Activated naive CD4-positive, alpha-beta T cell treated with anti-CD3 and anti-CD28 coated beads, Interleukin-2, amount 10 ng/mL, durations not matched to agents 7 days and 5 days (primary cell): ENCODE data around the gene NUSAP1.
"Not testable (repeated sequence)": the region's sequence is repeated elsewhere in the genome, so short reads cannot be mapped to it uniquely, and the experiment has no call there.

ENCODE experiments used
- CTCF ChIA-PET: fragments of 350-600 bp; sonication (Branson Sonifier 250); formaldehyde crosslinking; loops from one replicate; lab custom pipeline; 2021; ENCODE audit warnings: antibody characterized with exemption; lab: Charles Lee
- DNase-seq: peaks from one replicate; pipeline ENCODE4 v3.0.0-alpha.2; 2020
- H3K27ac Mint-ChIP-seq: one replicate; pipeline ENCODE4 v1.8.0; 2021; ENCODE audit warnings: mild to moderate bottlenecking, moderate library complexity, mixed read lengths
- H3K27me3 Mint-ChIP-seq: one replicate; pipeline ENCODE4 v1.8.0; 2021; ENCODE audit warnings: mild to moderate bottlenecking, mixed read lengths
- H3K36me3 Mint-ChIP-seq: one replicate; pipeline ENCODE4 v1.8.0; 2021; ENCODE audit warnings: mixed read lengths
- H3K4me1 Mint-ChIP-seq: one replicate; pipeline ENCODE4 v1.8.0; 2021; ENCODE audit warnings: mixed read lengths
- H3K4me3 Mint-ChIP-seq: one replicate; pipeline ENCODE4 v1.8.0; 2021; ENCODE audit warnings: mild to moderate bottlenecking, moderate library complexity, mixed read lengths
- H3K9me3 Mint-ChIP-seq: one replicate; pipeline ENCODE4 v1.8.0; 2021; ENCODE audit warnings: mixed read lengths

Gene NUSAP1

GRCh38 chr15:41411031-41411430 lies 78.3 kb downstream of the NUSAP1 start:
- no peak overlapping the region for H3K27ac Mint-ChIP-seq
- peaks cover 4% of the 10 kb centered on the region for H3K27me3 Mint-ChIP-seq
- CTCF ChIA-PET: no interaction called here
- H3K4me1 Mint-ChIP-seq: peaks cover 6% of the 10 kb centered on the region
- H3K4me3 Mint-ChIP-seq: no peak overlapping the region
- no peak for DNase-seq
- no peaks in the 10 kb centered on the region for H3K36me3 Mint-ChIP-seq
- no peaks in the 10 kb centered on the region for H3K9me3 Mint-ChIP-seq

- no peak overlapping the region for H3K27ac Mint-ChIP-seq
- CTCF ChIA-PET: no interaction called here
- H3K36me3 Mint-ChIP-seq: peaks cover 2% of the 10 kb centered on the region
- peaks cover 4% of the 10 kb centered on the region for H3K27me3 Mint-ChIP-seq
- DNase-seq: no peak
- H3K4me1 Mint-ChIP-seq: peaks cover 10% of the 10 kb centered on the region
- H3K4me3 Mint-ChIP-seq: no peak overlapping the region
- H3K9me3 Mint-ChIP-seq: no peaks in the 10 kb centered on the region
Measured at GRCh38 chr15:41411441-41411840, 78.8 kb downstream of the NUSAP1 start.

- H3K27ac Mint-ChIP-seq: peak overlapping the region; percentile 94
- peaks cover 5% of the 10 kb centered on the region for H3K36me3 Mint-ChIP-seq
- CTCF ChIA-PET: no interaction called here
- H3K27me3 Mint-ChIP-seq: peaks cover 4% of the 10 kb centered on the region
- no peaks in the 10 kb centered on the region for H3K9me3 Mint-ChIP-seq
- peaks cover 41% of the 10 kb centered on the region for H3K4me1 Mint-ChIP-seq
- no peak for DNase-seq
- peak overlapping the region; percentile 91 for H3K4me3 Mint-ChIP-seq
Measured at GRCh38 chr15:41416128-41416741, 83.6 kb downstream of the NUSAP1 start.

- Mint-ChIP-seq H3K4me3 (peak within 1 kb of the TSS; percentile 91), H3K27ac (peak within 1 kb of the TSS; percentile 94), H3K27me3 (peaks cover 4% of the 10 kb centered on the region), H3K36me3 (peaks cover 5% of the 10 kb centered on the region), H3K9me3 (no peaks in the 10 kb centered on the region), H3K4me1 (peaks cover 41% of the 10 kb centered on the region)
- CTCF ChIA-PET: no interaction called here
- peak; percentile 97 for DNase-seq
Measured at GRCh38 chr15:41416742-41417417, 84.2 kb downstream of the NUSAP1 start, which contains the start of gene RTF1. TSS of gene RTF1 (plus strand) at chr15:41417095. CDS start at chr15:41417116, 21 bp downstream.

DNA sequence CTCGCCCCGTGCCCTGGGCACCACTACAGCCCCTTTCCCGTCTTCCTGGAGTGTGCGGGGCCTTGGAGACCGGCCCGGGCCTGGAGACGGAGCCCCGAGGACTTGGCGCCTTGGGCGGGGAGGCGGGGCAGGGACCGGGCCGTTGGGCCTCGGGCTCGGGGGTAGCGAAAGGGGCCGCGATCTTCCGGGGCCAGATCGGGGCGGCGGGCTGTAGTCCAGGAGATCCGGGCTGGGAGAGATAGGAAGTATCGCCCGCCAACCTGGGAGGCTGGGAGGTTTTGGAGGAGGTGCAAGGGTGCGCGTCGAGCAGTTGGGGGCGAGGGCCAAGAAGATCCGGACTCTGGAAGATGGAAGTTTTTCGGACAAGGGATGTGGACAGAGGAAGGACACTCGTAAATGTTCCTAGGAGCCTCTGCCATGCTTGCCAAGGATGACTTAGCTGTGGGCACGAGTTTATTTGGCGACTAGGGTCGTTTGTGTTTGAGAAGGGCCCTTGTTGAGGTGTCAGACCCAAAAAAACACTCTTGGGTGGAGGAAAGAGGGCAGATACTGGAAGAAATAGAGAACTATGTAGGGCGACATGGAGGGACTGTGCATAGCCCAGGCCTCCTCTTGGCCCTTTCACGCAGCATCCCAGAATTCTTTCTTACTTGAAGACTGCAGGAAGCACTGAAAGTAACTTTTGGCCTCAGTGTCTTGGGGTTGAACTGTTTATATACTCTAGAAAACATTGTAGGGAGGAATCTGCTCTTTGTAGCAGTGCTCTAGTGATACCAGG lies 84.9 kb downstream of the NUSAP1 start:
- peaks cover 44% of the 10 kb centered on the region for H3K4me1 Mint-ChIP-seq
- CTCF ChIA-PET: interaction anchor here (0.6 kb wide), 1 partner anchor 18 kb away, joined by 3 read pairs; no protein-coding TSS in a partner anchor
- H3K27me3 Mint-ChIP-seq: peaks cover 4% of the 10 kb centered on the region
- H3K9me3 Mint-ChIP-seq: no peaks in the 10 kb centered on the region
- peak; percentile 62 for DNase-seq
- H3K36me3 Mint-ChIP-seq: peaks cover 5% of the 10 kb centered on the region
- peak overlapping the region; percentile 91 for H3K4me3 Mint-ChIP-seq
- H3K27ac Mint-ChIP-seq: peak overlapping the region; percentile 90

DNA sequence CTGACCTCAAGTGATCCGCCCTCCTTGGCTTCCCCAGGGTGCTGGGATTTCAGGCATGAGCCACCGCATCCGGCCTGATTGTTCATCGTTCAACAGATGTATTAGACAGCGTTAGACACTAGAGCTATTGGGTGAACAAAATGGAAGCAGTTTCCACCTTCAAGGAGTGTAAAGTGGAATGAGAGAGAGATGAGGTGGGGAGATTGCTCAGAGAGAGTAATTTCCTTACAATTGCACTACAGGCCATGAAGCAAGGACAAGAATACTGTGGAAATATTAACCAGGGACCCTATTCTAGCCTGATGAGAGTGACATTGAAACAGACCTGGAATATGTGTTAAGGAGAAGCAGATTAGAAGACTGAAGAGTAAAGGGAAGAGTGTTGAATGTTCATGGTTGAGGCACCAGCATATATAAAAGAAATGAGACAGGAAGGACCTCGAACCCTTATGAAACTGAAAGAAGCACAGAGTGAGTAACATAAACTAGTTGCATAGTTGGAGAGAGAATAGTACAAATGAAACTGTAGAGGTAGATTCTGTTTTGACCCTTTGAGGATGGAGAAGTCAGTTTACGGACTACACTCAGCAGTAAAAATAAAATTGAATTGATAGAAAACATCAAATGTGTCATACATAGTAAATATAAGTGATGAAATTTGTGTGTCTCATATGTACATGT lies 91.4 kb downstream of the NUSAP1 start:
- DNase-seq: no peak
- H3K4me1 Mint-ChIP-seq: peaks cover 37% of the 10 kb centered on the region
- peak overlapping the region; percentile 93 for H3K27ac Mint-ChIP-seq
- peaks cover 13% of the 10 kb centered on the region for H3K36me3 Mint-ChIP-seq
- no peaks in the 10 kb centered on the region for H3K9me3 Mint-ChIP-seq
- CTCF ChIA-PET: no interaction called here
- H3K4me3 Mint-ChIP-seq: peak overlapping the region; percentile 8
- H3K27me3 Mint-ChIP-seq: no peaks in the 10 kb centered on the region

DNA sequence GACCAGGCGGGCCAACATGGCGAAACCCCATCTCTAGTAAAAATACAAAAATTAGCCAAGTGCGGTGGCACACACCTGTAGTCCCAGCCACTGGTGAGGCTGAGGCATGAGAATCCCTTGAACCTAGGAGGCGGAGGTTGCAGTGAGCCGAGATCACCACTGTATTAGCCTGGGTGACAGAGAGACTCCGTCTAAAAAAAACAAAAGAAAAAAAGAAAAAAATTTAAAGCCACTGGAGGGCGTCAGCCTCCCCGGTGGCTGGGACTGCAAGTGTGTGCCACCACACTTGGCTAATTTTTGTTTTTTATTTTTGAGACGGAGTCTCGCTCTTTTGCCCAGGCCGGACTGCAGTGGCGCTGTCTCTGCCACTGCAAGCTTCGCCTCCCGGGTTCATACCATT lies 92.1 kb downstream of the NUSAP1 start:
- Mint-ChIP-seq H3K4me3 (peak overlapping the region; percentile 8), H3K27me3 (no peaks in the 10 kb centered on the region), H3K27ac (peak overlapping the region; percentile 93), H3K4me1 (peaks cover 39% of the 10 kb centered on the region), H3K36me3 (peaks cover 13% of the 10 kb centered on the region), H3K9me3 (no peaks in the 10 kb centered on the region)
- no peak for DNase-seq
- CTCF ChIA-PET: no interaction called here

- H3K27me3 Mint-ChIP-seq, CTCF ChIA-PET, DNase-seq, H3K9me3 Mint-ChIP-seq, H3K27ac Mint-ChIP-seq, H3K4me3 Mint-ChIP-seq: not testable (repeated sequence)
- Mint-ChIP-seq H3K4me1 (peaks cover 35% of the 10 kb centered on the region), H3K36me3 (peaks cover 13% of the 10 kb centered on the region)
Measured at GRCh38 chr15:41425907-41426306, 93.2 kb downstream of the NUSAP1 start.

DNA sequence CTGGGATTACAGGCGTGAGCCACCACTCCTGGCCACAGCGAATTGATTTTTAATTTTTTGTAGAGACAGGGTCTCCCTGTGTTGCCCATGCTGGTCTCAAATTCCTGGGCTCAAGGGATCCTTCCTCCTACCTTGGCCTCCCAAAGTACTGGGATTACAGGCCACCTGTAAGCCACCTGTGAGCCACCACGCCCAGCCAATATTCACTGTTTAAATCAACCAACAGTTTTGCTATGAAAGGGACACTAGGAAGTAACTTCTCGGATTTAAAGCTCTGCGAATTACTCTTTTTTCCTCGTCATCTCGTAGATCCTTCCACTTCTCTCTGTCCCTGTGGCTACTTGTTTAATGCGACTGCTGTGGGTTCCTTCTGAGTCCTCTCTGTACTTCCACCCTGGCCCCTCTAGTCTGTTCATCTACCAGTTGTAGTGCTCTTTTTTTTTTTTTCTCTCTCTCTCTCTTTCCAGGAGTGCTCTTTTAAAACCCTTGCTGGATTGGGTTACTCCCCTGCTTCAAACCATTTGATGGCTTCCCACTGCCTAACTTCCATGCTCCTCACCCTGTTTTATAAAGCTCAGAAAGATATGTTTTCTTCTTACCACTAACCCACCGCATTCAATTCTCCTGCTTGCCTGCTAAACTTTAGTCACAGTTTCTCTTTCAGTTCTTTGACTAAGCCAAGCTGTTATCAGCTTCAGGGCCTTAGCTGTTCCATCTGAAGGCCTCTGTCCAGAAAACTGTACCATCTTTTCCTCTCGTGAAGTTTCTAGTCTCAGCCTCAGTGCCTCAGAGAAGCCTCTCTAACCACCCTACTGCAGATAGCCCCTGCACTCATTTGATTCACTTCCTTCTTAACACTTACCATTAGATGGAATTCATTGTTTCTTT lies 96.6 kb downstream of the NUSAP1 start:
- peak; percentile 23 for DNase-seq

More for the DNA sequence above, 96.6 kb downstream of the NUSAP1 start:
- H3K27me3 Mint-ChIP-seq: no peaks in the 10 kb centered on the region
- H3K4me1 Mint-ChIP-seq: peaks cover 27% of the 10 kb centered on the region
- CTCF ChIA-PET: interaction anchor here (0.7 kb wide), 2 partner anchors 36 to 102 kb away, joined by 3 to 4 read pairs; no protein-coding TSS in a partner anchor
- peaks cover 10% of the 10 kb centered on the region for H3K36me3 Mint-ChIP-seq
- H3K4me3 Mint-ChIP-seq: peak overlapping the region; percentile 0
- no peaks in the 10 kb centered on the region for H3K9me3 Mint-ChIP-seq
- H3K27ac Mint-ChIP-seq: peak overlapping the region; percentile 85
